WTC11 (cell line): ENCODE measurements around the gene GABBR2. TPM values are rescaled to one million over a fixed set of nuclear protein-coding genes. Genes with fewer than 3 reads are reported as not detected.
"Not testable (repeated sequence)": the region's sequence is repeated elsewhere in the genome, so short reads cannot be mapped to it uniquely, and the experiment has no call there.

Experiments used
- ATAC-seq: fragments of 200-7000 bp; cut with Tn5 transposase; 2 replicates; pipeline ENCODE4 v1.10.0; 2021; ENCODE audit warnings: mild to moderate bottlenecking, moderate library complexity
- CTCF ChIA-PET: fragments of 300-600 bp; sonication (Branson Sonifier 250); formaldehyde crosslinking; loops from one replicate; lab custom pipeline; 2021; ENCODE audit warnings: antibody characterized with exemption; lab: Charles Lee
- POLR2A ChIA-PET: fragments of 350-600 bp; sonication (Branson Sonifier 250); formaldehyde crosslinking; loops from one replicate; lab custom pipeline; 2021; ENCODE audit warnings: antibody characterized with exemption; lab: Charles Lee
- DNase-seq: peaks from one replicate; pipeline ENCODE4 v3.0.0; 2021; ENCODE audit warnings: low spot score
- H3K27ac Mint-ChIP-seq: 2 replicates; pipeline ENCODE4 v1.8.0; 2021; ENCODE audit warnings: mixed read lengths
- H3K27me3 Mint-ChIP-seq: 2 replicates; pipeline ENCODE4 v1.8.0; 2021; ENCODE audit warnings: low read depth, mild to moderate bottlenecking, moderate library complexity, mixed read lengths
- H3K36me3 Mint-ChIP-seq: 2 replicates; pipeline ENCODE4 v1.8.0; 2021; ENCODE audit warnings: mixed read lengths
- H3K4me1 Mint-ChIP-seq: 2 replicates; pipeline ENCODE4 v1.8.0; 2022; ENCODE audit warnings: mixed read lengths
- H3K4me3 Mint-ChIP-seq: 2 replicates; pipeline ENCODE4 v1.8.0; 2021; ENCODE audit warnings: mild to moderate bottlenecking, moderate library complexity, mixed read lengths
- H3K9me3 Mint-ChIP-seq: 2 replicates; pipeline ENCODE4 v1.8.0; 2021; ENCODE audit warnings: mixed read lengths
- ETV6 ChIP-seq: sonication (generic); formaldehyde crosslinking; IDR thresholded peaks from 2 replicates; pipeline ENCODE4 v1.8.1; 2022; ENCODE audit warnings: mild to moderate bottlenecking, missing genetic modification reagents
- GABPB1 ChIP-seq: sonication (generic); formaldehyde crosslinking; IDR thresholded peaks from 2 replicates; pipeline ENCODE4 v1.8.1; 2023; ENCODE audit warnings: mild to moderate bottlenecking, missing genetic modification reagents
- IRF2 ChIP-seq: sonication (generic); formaldehyde crosslinking; IDR thresholded peaks from 2 replicates; pipeline ENCODE4 v1.8.0; 2022; ENCODE audit warnings: low read depth, missing genetic modification reagents, borderline replicate concordance
- MXD4 ChIP-seq: fragments of 250-450 bp; sonication (Bioruptor Pico); IDR thresholded peaks from 2 replicates; pipeline ENCODE4 v1.8.0; 2021; ENCODE audit warnings: mild to moderate bottlenecking, moderate library complexity, borderline replicate concordance
- RORB ChIP-seq: fragments of 250-450 bp; sonication (Bioruptor Pico); IDR thresholded peaks from 2 replicates; pipeline ENCODE4 v1.9.0; 2021; ENCODE audit warnings: mild to moderate bottlenecking
- SMAD4 ChIP-seq: sonication (generic); formaldehyde crosslinking; IDR thresholded peaks from 2 replicates; pipeline ENCODE4 v1.8.0; 2022; ENCODE audit warnings: mild to moderate bottlenecking, missing genetic modification reagents
- TP53 ChIP-seq: sonication (generic); formaldehyde crosslinking; IDR thresholded peaks from 2 replicates; pipeline ENCODE4 v1.8.1; 2023; ENCODE audit warnings: mild to moderate bottlenecking, missing genetic modification reagents
- ZNF121 ChIP-seq: sonication (generic); formaldehyde crosslinking; IDR thresholded peaks from 2 replicates; pipeline ENCODE4 v1.8.0; 2023; ENCODE audit warnings: missing genetic modification reagents
- ZNF317 ChIP-seq: sonication (generic); formaldehyde crosslinking; IDR thresholded peaks from 2 replicates; pipeline ENCODE4 v1.8.1; 2023; ENCODE audit warnings: low read depth, mild to moderate bottlenecking, moderate library complexity, missing genetic modification reagents, borderline replicate concordance
- total RNA-seq: library from RNA; stranded (reverse); gene quantifications from 3 replicates; pipeline ENCODE4 v1.2.3, GENCODE V29; 2021
- TF ChIP-seq, protein P1 (sequence below): fragments of 250-450 bp; sonication (Bioruptor Pico); IDR thresholded peaks from 2 replicates; pipeline ENCODE4 v1.9.0; 2021; ENCODE audit warnings: moderate library complexity, mild to moderate bottlenecking, inconsistent platforms, borderline replicate concordance
- TF ChIP-seq, protein P2 (sequence below): sonication (generic); formaldehyde crosslinking; IDR thresholded peaks from 2 replicates; pipeline ENCODE4 v1.8.1; 2023; ENCODE audit warnings: mild to moderate bottlenecking, missing genetic modification reagents, moderate library complexity
- TF ChIP-seq, protein P3 (sequence below): fragments of 250-450 bp; sonication (Bioruptor Pico); IDR thresholded peaks from 2 replicates; pipeline ENCODE4 v2.1.2; 2022; ENCODE audit warnings: mild to moderate bottlenecking, moderate library complexity
- TF ChIP-seq, protein P4 (sequence below): sonication (generic); formaldehyde crosslinking; IDR thresholded peaks from 2 replicates; pipeline ENCODE4 v1.8.0; 2022; ENCODE audit warnings: missing genetic modification reagents
- TF ChIP-seq, protein P5 (sequence below): sonication (generic); formaldehyde crosslinking; IDR thresholded peaks from 2 replicates; pipeline ENCODE4 v1.8.1; 2023; ENCODE audit warnings: mild to moderate bottlenecking, missing genetic modification reagents, borderline replicate concordance
- TF ChIP-seq, protein P6 (sequence below): sonication (generic); formaldehyde crosslinking; IDR thresholded peaks from 2 replicates; pipeline ENCODE4 v1.8.0; 2022; ENCODE audit warnings: mild to moderate bottlenecking, missing genetic modification reagents
- TF ChIP-seq, protein P7 (sequence below): sonication (generic); formaldehyde crosslinking; conservative IDR thresholded peaks from 2 replicates; pipeline ENCODE4 v1.8.1; 2022; ENCODE audit warnings: mild to moderate bottlenecking, missing genetic modification reagents

Gene GABBR2
- total RNA-seq, 1 experiment from 2014 or later, result 0.92 TPM

DNA sequence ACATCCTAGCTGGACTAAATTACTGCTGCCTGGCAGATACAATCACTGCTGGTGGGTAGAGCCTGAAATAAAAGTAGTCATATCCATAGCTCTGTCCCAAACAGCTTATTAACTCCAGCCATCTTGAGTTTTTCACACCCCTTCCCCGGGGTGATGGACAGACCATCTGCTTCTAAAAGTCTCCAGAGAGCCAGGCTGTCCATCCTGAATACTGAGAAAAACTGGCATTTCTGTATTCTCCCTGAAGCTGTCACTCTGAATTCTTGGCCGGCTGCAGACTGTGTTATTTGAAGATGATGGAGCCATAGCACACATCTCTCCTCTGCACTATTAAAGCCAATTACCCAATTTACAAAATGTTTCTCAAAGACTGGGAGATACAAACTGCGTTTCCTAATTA is 118.6 kb downstream of the GABBR2 start:
- Mint-ChIP-seq H3K4me3 (no peak overlapping the region), H3K9me3 (peaks cover 1% of the 10 kb centered on the region), H3K4me1 (no peaks in the 10 kb centered on the region), H3K36me3 (no peaks in the 10 kb centered on the region), H3K27ac (no peak overlapping the region), H3K27me3 (no peaks in the 10 kb centered on the region)
- ChIA-PET CTCF (interaction anchor here (1.5 kb wide), 1 partner anchor 186 kb away, joined by 3 read pairs; no protein-coding TSS in a partner anchor), POLR2A (interaction anchor here (1.0 kb wide), 1 partner anchor 21 kb away, joined by 4 read pairs; no protein-coding TSS in a partner anchor)
- DNase-seq, result no peak
- ATAC-seq, result no peak
- no peak for TF ChIP-seq RORB (CRISPR knock-in tag)
- TF ChIP-seq, protein P1, sequence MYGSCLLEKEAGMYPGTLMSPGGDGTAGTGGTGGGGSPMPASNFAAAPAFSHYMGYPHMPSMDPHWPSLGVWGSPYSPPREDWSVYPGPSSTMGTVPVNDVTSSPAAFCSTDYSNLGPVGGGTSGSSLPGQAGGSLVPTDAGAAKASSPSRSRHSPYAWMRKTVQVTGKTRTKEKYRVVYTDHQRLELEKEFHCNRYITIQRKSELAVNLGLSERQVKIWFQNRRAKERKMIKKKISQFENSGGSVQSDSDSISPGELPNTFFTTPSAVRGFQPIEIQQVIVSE, result no peak
- TF ChIP-seq MXD4, result no peak
- TF ChIP-seq, protein P2, sequence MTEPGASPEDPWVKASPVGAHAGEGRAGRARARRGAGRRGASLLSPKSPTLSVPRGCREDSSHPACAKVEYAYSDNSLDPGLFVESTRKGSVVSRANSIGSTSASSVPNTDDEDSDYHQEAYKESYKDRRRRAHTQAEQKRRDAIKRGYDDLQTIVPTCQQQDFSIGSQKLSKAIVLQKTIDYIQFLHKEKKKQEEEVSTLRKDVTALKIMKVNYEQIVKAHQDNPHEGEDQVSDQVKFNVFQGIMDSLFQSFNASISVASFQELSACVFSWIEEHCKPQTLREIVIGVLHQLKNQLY (CRISPR knock-in tag), result no peak
- no peak for TF ChIP-seq ETV6 (CRISPR knock-in tag)
- TF ChIP-seq ZNF121 (CRISPR knock-in tag), result no peak
- TF ChIP-seq, protein P3, sequence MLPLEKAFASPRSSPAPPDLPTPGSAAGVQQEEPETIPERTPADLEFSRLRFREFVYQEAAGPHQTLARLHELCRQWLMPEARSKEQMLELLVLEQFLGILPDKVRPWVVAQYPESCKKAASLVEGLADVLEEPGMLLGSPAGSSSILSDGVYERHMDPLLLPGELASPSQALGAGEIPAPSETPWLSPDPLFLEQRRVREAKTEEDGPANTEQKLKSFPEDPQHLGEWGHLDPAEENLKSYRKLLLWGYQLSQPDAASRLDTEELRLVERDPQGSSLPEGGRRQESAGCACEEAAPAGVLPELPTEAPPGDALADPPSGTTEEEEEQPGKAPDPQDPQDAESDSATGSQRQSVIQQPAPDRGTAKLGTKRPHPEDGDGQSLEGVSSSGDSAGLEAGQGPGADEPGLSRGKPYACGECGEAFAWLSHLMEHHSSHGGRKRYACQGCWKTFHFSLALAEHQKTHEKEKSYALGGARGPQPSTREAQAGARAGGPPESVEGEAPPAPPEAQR (CRISPR knock-in tag), result no peak
- TF ChIP-seq GABPB1 (CRISPR knock-in tag), result no peak
- TF ChIP-seq TP53, result no peak
- TF ChIP-seq, protein P4, sequence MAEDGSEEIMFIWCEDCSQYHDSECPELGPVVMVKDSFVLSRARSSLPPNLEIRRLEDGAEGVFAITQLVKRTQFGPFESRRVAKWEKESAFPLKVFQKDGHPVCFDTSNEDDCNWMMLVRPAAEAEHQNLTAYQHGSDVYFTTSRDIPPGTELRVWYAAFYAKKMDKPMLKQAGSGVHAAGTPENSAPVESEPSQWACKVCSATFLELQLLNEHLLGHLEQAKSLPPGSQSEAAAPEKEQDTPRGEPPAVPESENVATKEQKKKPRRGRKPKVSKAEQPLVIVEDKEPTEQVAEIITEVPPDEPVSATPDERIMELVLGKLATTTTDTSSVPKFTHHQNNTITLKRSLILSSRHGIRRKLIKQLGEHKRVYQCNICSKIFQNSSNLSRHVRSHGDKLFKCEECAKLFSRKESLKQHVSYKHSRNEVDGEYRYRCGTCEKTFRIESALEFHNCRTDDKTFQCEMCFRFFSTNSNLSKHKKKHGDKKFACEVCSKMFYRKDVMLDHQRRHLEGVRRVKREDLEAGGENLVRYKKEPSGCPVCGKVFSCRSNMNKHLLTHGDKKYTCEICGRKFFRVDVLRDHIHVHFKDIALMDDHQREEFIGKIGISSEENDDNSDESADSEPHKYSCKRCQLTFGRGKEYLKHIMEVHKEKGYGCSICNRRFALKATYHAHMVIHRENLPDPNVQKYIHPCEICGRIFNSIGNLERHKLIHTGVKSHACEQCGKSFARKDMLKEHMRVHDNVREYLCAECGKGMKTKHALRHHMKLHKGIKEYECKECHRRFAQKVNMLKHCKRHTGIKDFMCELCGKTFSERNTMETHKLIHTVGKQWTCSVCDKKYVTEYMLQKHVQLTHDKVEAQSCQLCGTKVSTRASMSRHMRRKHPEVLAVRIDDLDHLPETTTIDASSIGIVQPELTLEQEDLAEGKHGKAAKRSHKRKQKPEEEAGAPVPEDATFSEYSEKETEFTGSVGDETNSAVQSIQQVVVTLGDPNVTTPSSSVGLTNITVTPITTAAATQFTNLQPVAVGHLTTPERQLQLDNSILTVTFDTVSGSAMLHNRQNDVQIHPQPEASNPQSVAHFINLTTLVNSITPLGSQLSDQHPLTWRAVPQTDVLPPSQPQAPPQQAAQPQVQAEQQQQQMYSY (CRISPR knock-in tag), result no peak

DNA sequence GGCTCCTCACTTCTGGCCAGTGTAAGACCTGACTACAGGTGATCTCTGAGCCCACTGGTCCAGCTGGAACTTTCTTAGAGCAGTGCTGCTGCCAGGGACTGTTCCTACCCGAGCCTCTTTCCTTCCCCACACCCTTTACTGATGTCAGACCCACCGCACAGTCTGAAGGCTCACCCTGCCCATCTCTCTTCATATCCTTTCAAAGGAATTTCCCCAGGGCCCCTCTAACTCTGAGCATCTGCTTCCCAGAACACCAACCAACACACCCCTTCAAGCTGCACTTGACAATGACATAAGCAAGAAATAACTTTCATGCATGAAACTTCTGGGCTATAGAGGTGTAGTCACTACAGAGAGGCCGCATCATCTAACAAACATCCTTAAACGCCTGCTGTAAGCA is 119.6 kb downstream of the GABBR2 start:
- H3K4me3 Mint-ChIP-seq, result no peak overlapping the region
- peaks cover 5% of the 10 kb centered on the region for H3K9me3 Mint-ChIP-seq
- no peaks in the 10 kb centered on the region for H3K27me3 Mint-ChIP-seq
- H3K4me1 Mint-ChIP-seq, result no peaks in the 10 kb centered on the region; the same call in 1 of the 2 replicates
- no peak for ATAC-seq
- TF ChIP-seq SMAD4 (no peak), ZNF121 (CRISPR knock-in tag) (no peak), ZNF317 (no peak), IRF2 (CRISPR knock-in tag) (no peak)
- TF ChIP-seq, protein P5, sequence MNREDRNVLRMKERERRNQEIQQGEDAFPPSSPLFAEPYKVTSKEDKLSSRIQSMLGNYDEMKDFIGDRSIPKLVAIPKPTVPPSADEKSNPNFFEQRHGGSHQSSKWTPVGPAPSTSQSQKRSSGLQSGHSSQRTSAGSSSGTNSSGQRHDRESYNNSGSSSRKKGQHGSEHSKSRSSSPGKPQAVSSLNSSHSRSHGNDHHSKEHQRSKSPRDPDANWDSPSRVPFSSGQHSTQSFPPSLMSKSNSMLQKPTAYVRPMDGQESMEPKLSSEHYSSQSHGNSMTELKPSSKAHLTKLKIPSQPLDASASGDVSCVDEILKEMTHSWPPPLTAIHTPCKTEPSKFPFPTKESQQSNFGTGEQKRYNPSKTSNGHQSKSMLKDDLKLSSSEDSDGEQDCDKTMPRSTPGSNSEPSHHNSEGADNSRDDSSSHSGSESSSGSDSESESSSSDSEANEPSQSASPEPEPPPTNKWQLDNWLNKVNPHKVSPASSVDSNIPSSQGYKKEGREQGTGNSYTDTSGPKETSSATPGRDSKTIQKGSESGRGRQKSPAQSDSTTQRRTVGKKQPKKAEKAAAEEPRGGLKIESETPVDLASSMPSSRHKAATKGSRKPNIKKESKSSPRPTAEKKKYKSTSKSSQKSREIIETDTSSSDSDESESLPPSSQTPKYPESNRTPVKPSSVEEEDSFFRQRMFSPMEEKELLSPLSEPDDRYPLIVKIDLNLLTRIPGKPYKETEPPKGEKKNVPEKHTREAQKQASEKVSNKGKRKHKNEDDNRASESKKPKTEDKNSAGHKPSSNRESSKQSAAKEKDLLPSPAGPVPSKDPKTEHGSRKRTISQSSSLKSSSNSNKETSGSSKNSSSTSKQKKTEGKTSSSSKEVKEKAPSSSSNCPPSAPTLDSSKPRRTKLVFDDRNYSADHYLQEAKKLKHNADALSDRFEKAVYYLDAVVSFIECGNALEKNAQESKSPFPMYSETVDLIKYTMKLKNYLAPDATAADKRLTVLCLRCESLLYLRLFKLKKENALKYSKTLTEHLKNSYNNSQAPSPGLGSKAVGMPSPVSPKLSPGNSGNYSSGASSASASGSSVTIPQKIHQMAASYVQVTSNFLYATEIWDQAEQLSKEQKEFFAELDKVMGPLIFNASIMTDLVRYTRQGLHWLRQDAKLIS, result no peak
- TF ChIP-seq, protein P6, sequence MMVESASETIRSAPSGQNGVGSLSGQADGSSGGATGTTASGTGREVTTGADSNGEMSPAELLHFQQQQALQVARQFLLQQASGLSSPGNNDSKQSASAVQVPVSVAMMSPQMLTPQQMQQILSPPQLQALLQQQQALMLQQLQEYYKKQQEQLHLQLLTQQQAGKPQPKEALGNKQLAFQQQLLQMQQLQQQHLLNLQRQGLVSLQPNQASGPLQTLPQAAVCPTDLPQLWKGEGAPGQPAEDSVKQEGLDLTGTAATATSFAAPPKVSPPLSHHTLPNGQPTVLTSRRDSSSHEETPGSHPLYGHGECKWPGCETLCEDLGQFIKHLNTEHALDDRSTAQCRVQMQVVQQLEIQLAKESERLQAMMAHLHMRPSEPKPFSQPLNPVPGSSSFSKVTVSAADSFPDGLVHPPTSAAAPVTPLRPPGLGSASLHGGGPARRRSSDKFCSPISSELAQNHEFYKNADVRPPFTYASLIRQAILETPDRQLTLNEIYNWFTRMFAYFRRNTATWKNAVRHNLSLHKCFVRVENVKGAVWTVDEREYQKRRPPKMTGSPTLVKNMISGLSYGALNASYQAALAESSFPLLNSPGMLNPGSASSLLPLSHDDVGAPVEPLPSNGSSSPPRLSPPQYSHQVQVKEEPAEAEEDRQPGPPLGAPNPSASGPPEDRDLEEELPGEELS (CRISPR knock-in tag), result no peak
- TF ChIP-seq, protein P7, sequence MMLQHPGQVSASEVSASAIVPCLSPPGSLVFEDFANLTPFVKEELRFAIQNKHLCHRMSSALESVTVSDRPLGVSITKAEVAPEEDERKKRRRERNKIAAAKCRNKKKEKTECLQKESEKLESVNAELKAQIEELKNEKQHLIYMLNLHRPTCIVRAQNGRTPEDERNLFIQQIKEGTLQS (CRISPR knock-in tag), result no peak
- TF ChIP-seq, all 79 proteins: peak for 0
- Mint-ChIP-seq H3K36me3 (no peaks in the 10 kb centered on the region), H3K27ac (no peak overlapping the region)
- ChIA-PET CTCF (no interaction called here), POLR2A (interaction anchor here (1.0 kb wide), 1 partner anchor 22 kb away, joined by 4 read pairs; no protein-coding TSS in a partner anchor)
- DNase-seq, result no peak

DNA sequence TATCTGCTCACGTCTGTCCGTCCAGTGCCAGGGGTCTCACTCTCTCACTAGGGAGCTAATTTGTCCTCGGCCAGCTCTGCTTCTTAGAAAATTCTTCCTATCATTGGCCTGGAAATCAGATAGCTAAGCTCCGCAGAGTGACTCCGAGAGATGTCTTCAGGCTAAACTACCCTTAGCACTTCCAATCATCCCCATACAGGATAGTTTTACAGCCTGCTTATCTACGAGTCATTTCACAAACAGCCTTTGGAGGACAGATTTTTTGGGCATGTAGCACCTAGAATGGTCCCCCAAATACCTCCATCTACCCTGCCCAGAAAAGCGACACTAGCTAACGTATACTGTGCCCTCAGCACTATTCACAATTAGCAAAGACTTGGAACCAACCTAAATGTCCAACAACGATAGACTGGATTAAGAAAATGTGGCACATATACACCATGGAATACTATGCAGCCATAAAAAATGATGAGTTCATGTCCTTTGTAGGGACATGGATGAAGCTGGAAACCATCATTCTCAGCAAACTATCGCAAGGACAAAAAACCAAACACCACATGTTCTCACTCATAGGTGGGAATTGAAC is 123.8 kb downstream of the GABBR2 start:
- H3K27me3 Mint-ChIP-seq, ATAC-seq, POLR2A ChIA-PET, DNase-seq, H3K9me3 Mint-ChIP-seq, H3K36me3 Mint-ChIP-seq, H3K4me3 Mint-ChIP-seq, H3K4me1 Mint-ChIP-seq, H3K27ac Mint-ChIP-seq: not testable (repeated sequence)
- CTCF ChIA-PET, result interaction anchor here (1.4 kb wide), 1 partner anchor 191 kb away, joined by 6 read pairs; no protein-coding TSS in a partner anchor
